Measurements from ENCODE around the gene S100A2.

DNA sequence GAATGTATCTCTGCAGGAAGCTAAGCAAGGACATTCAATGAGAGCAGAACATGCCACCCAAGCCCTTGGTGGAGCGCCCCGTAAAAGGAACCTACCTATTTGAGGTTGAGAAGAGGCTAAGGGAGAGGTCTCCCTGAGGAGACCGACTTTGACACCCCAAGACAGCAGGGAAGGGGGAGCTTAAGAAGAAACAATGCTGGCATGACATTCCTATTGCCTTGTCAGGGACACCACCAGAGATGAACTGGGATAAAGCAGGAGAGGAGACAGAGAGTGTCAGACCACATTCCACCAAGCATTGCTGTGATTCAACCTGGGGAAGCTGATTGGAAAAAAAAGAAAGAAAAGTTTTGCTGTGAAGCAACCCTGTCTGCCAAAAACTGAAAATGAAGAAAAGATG is 13.3 kb upstream of the S100A2 start:
- TF ChIP-seq, protein P1, sequence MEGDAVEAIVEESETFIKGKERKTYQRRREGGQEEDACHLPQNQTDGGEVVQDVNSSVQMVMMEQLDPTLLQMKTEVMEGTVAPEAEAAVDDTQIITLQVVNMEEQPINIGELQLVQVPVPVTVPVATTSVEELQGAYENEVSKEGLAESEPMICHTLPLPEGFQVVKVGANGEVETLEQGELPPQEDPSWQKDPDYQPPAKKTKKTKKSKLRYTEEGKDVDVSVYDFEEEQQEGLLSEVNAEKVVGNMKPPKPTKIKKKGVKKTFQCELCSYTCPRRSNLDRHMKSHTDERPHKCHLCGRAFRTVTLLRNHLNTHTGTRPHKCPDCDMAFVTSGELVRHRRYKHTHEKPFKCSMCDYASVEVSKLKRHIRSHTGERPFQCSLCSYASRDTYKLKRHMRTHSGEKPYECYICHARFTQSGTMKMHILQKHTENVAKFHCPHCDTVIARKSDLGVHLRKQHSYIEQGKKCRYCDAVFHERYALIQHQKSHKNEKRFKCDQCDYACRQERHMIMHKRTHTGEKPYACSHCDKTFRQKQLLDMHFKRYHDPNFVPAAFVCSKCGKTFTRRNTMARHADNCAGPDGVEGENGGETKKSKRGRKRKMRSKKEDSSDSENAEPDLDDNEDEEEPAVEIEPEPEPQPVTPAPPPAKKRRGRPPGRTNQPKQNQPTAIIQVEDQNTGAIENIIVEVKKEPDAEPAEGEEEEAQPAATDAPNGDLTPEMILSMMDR (IDR thresholded peaks at IDR 0.05 in 4 of 5, conservative IDR thresholded peaks at IDR 0.05 in 1 of 5), result no peak
- TF ChIP-seq POLR2A (IDR thresholded peaks at IDR 0.05), result no peak
